Endothelial cell of umbilical vein (primary cell): ENCODE data around the gene DIS3L2. TPM values are rescaled to one million over a fixed set of nuclear protein-coding genes. Genes with fewer than 3 reads are reported as not detected.

ENCODE experiments used
- BruUV-seq: library from RNA; stranded (reverse); fragments of 400-500 nt; replicated peaks from 2 replicates; lab custom pipeline; 2021; lab: Mats Ljungman, UMichigan
- CTCF ChIA-PET: fragments of 300-600, 350-600 bp; sonication (Branson Sonifier 250); formaldehyde crosslinking; loops from one replicate; lab custom pipeline; 2021; ENCODE audit warnings: antibody characterized with exemption, inconsistent platforms; lab: Charles Lee
- POLR2A ChIA-PET: fragments of 300-600, 350-600 bp; sonication (Branson Sonifier 250); formaldehyde crosslinking; loops from one replicate; lab custom pipeline; 2021; ENCODE audit warnings: antibody characterized with exemption, inconsistent platforms; lab: Charles Lee
- DNase-seq: peaks from one replicate; pipeline ENCODE4 v3.0.0-alpha.2; 2011; ENCODE audit warnings: low read depth, low spot score
- FAIRE-seq: peaks from 2 replicates; lab custom pipeline; 2011; peaks lifted over from hg19 to GRCh38; lab: Jason Lieb, UNC
- H2AFZ ChIP-seq: 2 replicates; pipeline ENCODE4 v1.6.0; 2012; ENCODE audit warnings: low read depth, low read length, control low read depth, inconsistent platforms
- H3K27ac ChIP-seq: 2 replicates; pipeline ENCODE4 v1.5.1; 2011; ENCODE audit warnings: low read depth, mild to moderate bottlenecking, control low read depth, low read length, moderate library complexity; ENCODE audit not compliant: insufficient read depth
- H3K27me3 ChIP-seq, 2 experiments: 2 replicates each; pipeline versions ENCODE4 v1.6.0 to v1.6.1; 2011; ENCODE audit warnings: low read length in 2 of 2, mixed read lengths in 1 of 2; ENCODE audit not compliant: control insufficient read depth in 2 of 2, insufficient read depth in 2 of 2
- H3K36me3 ChIP-seq, 2 experiments: 2 replicates in 1 of 2; 3 replicates in 1 of 2; pipeline ENCODE4 v1.5.1; 2011; ENCODE audit warnings: low read length in 2 of 2, mild to moderate bottlenecking in 1 of 2, moderate library complexity in 1 of 2; ENCODE audit not compliant: control insufficient read depth in 2 of 2, insufficient read depth in 2 of 2; ENCODE audit errors: extremely low read depth in 1 of 2
- H3K4me1 ChIP-seq: 3 replicates; pipeline ENCODE4 v1.5.1; 2011; ENCODE audit warnings: mild to moderate bottlenecking, low read length; ENCODE audit not compliant: control insufficient read depth, insufficient read depth; ENCODE audit errors: extremely low read depth
- H3K4me2 ChIP-seq: 2 replicates; pipeline ENCODE4 v1.6.1; 2011; ENCODE audit warnings: low read length, control low read depth, mixed read lengths; ENCODE audit not compliant: insufficient read depth
- H3K4me3 ChIP-seq, 3 experiments: fragments of 200-600 bp in 1 of 3; sonication (generic), shearing (Covaris generic) in 1 of 3; replicated peaks in 1 of 3; 2 replicates each; pipeline ENCODE4 v1.5.1; 2011 to 2016; ENCODE audit warnings: control low read depth in 3 of 3, low read length in 3 of 3, mild to moderate bottlenecking in 2 of 3, inconsistent platforms in 1 of 3, low read depth in 1 of 3, moderate library complexity in 1 of 3; ENCODE audit not compliant: insufficient read depth in 1 of 3
- H3K79me2 ChIP-seq: 2 replicates; pipeline ENCODE4 v1.6.0; 2012; ENCODE audit warnings: low read length, inconsistent platforms; ENCODE audit not compliant: control insufficient read depth, insufficient read depth
- H3K9ac ChIP-seq: replicated peaks from 2 replicates; pipeline ENCODE3; 2011; ENCODE audit warnings: low read length, control low read depth; ENCODE audit not compliant: insufficient read depth; ENCODE audit errors: extremely low read depth
- H3K9me1 ChIP-seq: replicated peaks from 3 replicates; pipeline ENCODE4 v1.6.0; 2011; ENCODE audit warnings: mild to moderate bottlenecking, low read length; ENCODE audit not compliant: control insufficient read depth, insufficient read depth; ENCODE audit errors: extremely low read depth
- H3K9me3 ChIP-seq: replicated peaks from 2 replicates; pipeline ENCODE4 v1.5.1; 2012; ENCODE audit warnings: low read length, inconsistent platforms; ENCODE audit not compliant: control insufficient read depth, insufficient read depth
- H4K20me1 ChIP-seq: replicated peaks from 2 replicates; pipeline ENCODE3; 2011; ENCODE audit warnings: mild to moderate bottlenecking, low read length; ENCODE audit not compliant: control insufficient read depth, insufficient read depth; ENCODE audit errors: extremely low read depth
- CTCF ChIP-seq, 2 donors: IDR thresholded peaks; 1 replicate in 1 of 2; 2 replicates in 1 of 2; pipeline ENCODE4 v1.5.1; 2011; ENCODE audit warnings: low read length in 2 of 2, mild to moderate bottlenecking in 2 of 2, moderate library complexity in 2 of 2, control low read depth in 1 of 2, inconsistent platforms in 1 of 2, low read depth in 1 of 2; ENCODE audit not compliant: insufficient read depth in 1 of 2; ENCODE audit errors: extremely low read depth in 1 of 2
- EZH2 ChIP-seq: IDR thresholded peaks from 2 replicates; pipeline ENCODE4 v1.6.1; 2012; ENCODE audit warnings: borderline replicate concordance, low read depth, mild to moderate bottlenecking, moderate library complexity, low read length, inconsistent platforms; ENCODE audit not compliant: severe bottlenecking
- FOS ChIP-seq: IDR thresholded peaks from 2 replicates; pipeline ENCODE4 v1.6.1; 2011; ENCODE audit warnings: mild to moderate bottlenecking, low read length, moderate library complexity, borderline replicate concordance; ENCODE audit not compliant: insufficient read depth
- GATA2 ChIP-seq: IDR thresholded peaks from 2 replicates; pipeline ENCODE4 v1.7.0; 2011; ENCODE audit warnings: low read depth, mild to moderate bottlenecking, moderate library complexity, mixed read lengths, low read length; ENCODE audit not compliant: insufficient read length, insufficient read depth
- JUN ChIP-seq: IDR thresholded peaks from 2 replicates; pipeline ENCODE4 v1.6.1; 2011; ENCODE audit warnings: borderline replicate concordance, low read depth; ENCODE audit not compliant: insufficient read length, insufficient read depth
- MYC ChIP-seq: IDR thresholded peaks from one replicate; pipeline ENCODE4 v1.6.1; 2011; ENCODE audit warnings: mild to moderate bottlenecking, low read depth, low read length
- POLR2A ChIP-seq: IDR thresholded peaks from 2 replicates; pipeline ENCODE4 v1.6.1; 2012; ENCODE audit warnings: low read depth, mild to moderate bottlenecking, control low read depth, low read length
- POLR2AphosphoS5 ChIP-seq: IDR thresholded peaks from 2 replicates; pipeline ENCODE4 v1.6.1; 2012; ENCODE audit warnings: low read depth, mild to moderate bottlenecking, control low read depth, low read length, moderate library complexity; ENCODE audit not compliant: insufficient read depth
- dilution Hi-C: fragments of 300-500 bp; cut with MboI; formaldehyde crosslinking; loops from one replicate; pipeline ENCODE4 v1.15.0; 2019; ENCODE audit warnings: low sequenced_read_pairs; ENCODE audit not compliant: extremely low pct_ligation_motif_present
- intact Hi-C: fragments of 100-400 bp; cut with micrococcal nuclease; formaldehyde crosslinking; loops from one replicate; pipeline ENCODE4 v1.10.0; 2022
- polyA plus RNA-seq, 4 experiments: library from polyadenylated mRNA; depleted of rRNA in 3 of 4; stranded (reverse) in 3 of 4; unstranded in 1 of 4; fragments of >200 nt; gene quantifications; 2 replicates each; pipeline versions ENCODE4 v1.2.1 to v1.2.3, GENCODE V29; 2011 to 2012; ENCODE audit warnings: missing spikeins in 1 of 4
- total RNA-seq: library from RNA; stranded (reverse); gene quantifications from 2 replicates; pipeline ENCODE4 v1.2.3, GENCODE V29; 2021
- TF ChIP-seq, protein P1 (sequence below): IDR thresholded peaks from 2 replicates; pipeline ENCODE4 v1.6.1; 2011; ENCODE audit not compliant: insufficient read depth, insufficient read length

DIS3L2 gene
- total and polyA plus RNA-seq, 2 donors (not counting 3 experiments of a cell fraction or from before 2014, with no cell fraction given) = 14.6 to 31.2 TPM

- no peaks in the 10 kb centered on the region for H3K36me3 ChIP-seq
- H3K9ac ChIP-seq = no peak overlapping the region
- H3K9me1 ChIP-seq = no peaks in the 10 kb centered on the region
- CTCF ChIA-PET = interaction anchor here (0.9 to 6.3 kb wide), 10 partner anchors 9 to 424 kb away, joined by 3 to 112 read pairs (median 12); partner anchors contain the start of gene NPPC
- no peak overlapping the region for H3K4me3 ChIP-seq
- H3K27me3 ChIP-seq = no peaks in the 10 kb centered on the region
- H2AFZ ChIP-seq = no peak overlapping the region
- BruUV-seq = no TSS peak
- FAIRE-seq (no peak), DNase-seq (no peak)
- H3K4me1 ChIP-seq = no peaks in the 10 kb centered on the region
- intact Hi-C loops (no loop called here), dilution Hi-C loops (no loop called here)
- no peak for TF ChIP-seq FOS
- no peak for TF ChIP-seq MYC
- no peak for TF ChIP-seq EZH2
- TF ChIP-seq POLR2A = no peak
- no peak for TF ChIP-seq JUN
- no peak for TF ChIP-seq GATA2
- TF ChIP-seq POLR2AphosphoS5 = no peak
- TF ChIP-seq, protein P1, sequence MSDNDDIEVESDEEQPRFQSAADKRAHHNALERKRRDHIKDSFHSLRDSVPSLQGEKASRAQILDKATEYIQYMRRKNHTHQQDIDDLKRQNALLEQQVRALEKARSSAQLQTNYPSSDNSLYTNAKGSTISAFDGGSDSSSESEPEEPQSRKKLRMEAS = no peak
- no peak for TF ChIP-seq CTCF (IDR thresholded peaks at IDR 0.05; ENCODE audit: extremely low read depth in 1 of 2, insufficient read depth in 1 of 2, low read depth in 1 of 2, low read length in 2 of 2)
- H3K4me2 ChIP-seq = no peak overlapping the region
- no peaks in the 10 kb centered on the region for H3K9me3 ChIP-seq
- POLR2A ChIA-PET = no interaction called here
- H4K20me1 ChIP-seq = no peaks in the 10 kb centered on the region
- H3K79me2 ChIP-seq = no peaks in the 10 kb centered on the region
- H3K27ac ChIP-seq = no peak overlapping the region
These were observed 363.3 kb downstream of the DIS3L2 start for GRCh38 chr2:232324778-232325177.
